Heart left ventricle (tissue), 13 donors: ENCODE results near the gene NMRAL1.

ENCODE experiments used
- CTCF ChIP-seq, 12 donors: fragments of 200-600 bp; sonication (generic) in 4 of 12; IDR thresholded peaks; one replicate each; pipeline versions ENCODE4 v1.5.0 to v1.8.0; 2018 to 2022; ENCODE audit warnings: antibody characterized with exemption in 12 of 12, mild to moderate bottlenecking in 5 of 12
- POLR2A ChIP-seq, 2 donors: fragments of 450-650 bp; IDR thresholded peaks; one replicate each; pipeline ENCODE4 v1.6.1; 2017; ENCODE audit warnings: antibody characterized with exemption in 2 of 2, mild to moderate bottlenecking in 2 of 2, moderate library complexity in 2 of 2
- donor health status: ischemic (EF 13 %, LVEDD 7.1; RV severe dilation, severe dysfunction).
- donor health status: DM: no; HTN: yes; CAD: no.
- donor health status: DM: no; HTN: no; CAD: no.
- donor health status: ischemic (EF 25% LVEDD 6.9; RV normal size, moderate dysfunction).
- donor health status: ischemic (EF 25% LVEDD 5.7; RV mildly dilated, moderate dysfunction).
- donor health status: ischemic (EF 35%, LVEDD 5.7; RV mildly dilated, moderate dysfunction).
- donor health status: nonischemic (EF 11% LVEDD 7.7; RV severe dilation, severe dysfunction).
- donor health status: DM: yes; HTN: yes; CAD: no.
- donor health status: PGD.
- donor health status: ischemic (EF 29% LVEDD 5.4; RV normal size, mild dysfunction).
- donor health status: nonischemic (EF 23%, LVEDD 6.1; RV moderate dilation, normal function).

GRCh38 chr16:4443986-4444385 lies 30.4 kb downstream of the NMRAL1 start:
- TF ChIP-seq CTCF (IDR thresholded peaks at IDR 0.05) (no peak), POLR2A (IDR thresholded peaks at IDR 0.05) (no peak)
